ENCODE measurements around the gene MZT2A.
A peak's percentile ranks its signal among the peaks of the same experiment; 100 is the strongest.
"Not testable (repeated sequence)": the region's sequence is repeated elsewhere in the genome, so short reads cannot be mapped to it uniquely, and the experiment has no call there.

MZT2A gene

DNA sequence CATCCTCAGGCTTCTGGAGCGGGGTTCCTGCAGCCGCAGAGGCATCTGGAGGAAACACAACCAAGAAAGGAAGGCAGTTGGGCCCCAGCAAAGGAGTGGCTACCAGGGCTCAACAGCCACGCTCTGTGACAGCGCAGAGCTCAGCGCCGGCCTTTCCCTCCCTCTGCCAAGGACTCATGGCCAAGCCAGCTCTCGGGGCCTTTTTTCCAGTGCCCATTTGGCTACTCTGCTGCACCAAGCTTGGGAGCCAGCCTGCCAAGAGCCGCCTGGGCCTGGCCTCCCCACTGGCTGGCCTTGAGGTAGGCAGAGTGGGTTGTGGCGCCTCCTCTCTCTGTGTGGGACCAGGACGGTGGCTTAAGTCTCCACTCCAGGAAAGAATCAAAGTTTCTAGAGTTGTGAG is 28.3 kb upstream of the MZT2A start:
- no peak for DNase-seq (ENCODE audit: low spot score)

DNA sequence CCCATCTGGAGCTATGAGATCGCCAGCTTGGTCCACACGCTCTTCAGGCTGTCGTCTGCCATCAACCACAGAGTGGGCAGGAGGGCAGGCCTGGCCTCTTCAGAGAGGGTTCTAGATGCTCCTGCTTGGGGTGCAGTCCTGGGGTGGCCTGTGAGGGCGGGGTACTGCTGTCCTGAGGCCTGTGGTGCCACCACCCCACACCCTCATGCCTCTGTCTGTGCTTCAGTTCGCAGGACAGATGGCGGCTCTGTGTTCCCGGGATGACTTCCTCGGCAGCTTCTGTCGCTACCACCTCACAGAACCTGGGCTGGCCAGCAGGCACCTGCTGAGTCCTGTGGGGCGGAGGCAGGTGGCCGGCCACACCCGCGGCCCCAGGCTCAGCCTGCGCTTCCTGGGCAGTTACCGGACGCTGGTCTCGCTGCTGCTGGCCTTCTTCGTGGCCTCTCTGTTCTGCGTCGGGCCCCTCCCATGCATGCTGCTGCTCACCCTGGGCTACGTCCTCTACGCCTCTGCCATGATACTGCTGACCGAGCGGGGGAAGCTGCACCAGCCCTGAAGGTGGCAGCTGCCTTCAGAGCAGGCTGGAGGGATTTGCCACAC is 27.8 kb upstream of the MZT2A start:
- DNase-seq (ENCODE audit: low spot score) = not testable (repeated sequence)

DNA sequence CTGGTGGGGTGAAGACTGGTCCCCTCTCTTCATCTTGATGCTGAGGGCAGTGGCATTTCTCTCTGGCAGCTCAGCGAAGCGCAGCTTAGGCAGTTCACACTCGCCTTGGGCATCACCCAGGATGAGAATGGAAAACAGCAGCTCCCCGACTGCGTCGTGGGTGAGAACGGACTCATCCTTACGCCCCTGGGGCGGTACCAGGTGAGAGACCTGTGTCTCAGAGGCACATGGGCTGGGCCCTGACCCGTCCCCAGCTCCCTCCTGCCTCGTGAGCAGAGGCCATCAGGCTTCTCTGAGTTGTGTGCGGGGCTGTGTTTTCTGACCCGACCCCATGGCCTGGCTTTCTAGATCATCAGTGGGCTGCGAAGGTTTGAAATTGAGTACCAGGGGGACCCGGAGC is 27.3 kb upstream of the MZT2A start:
- no peak for DNase-seq (ENCODE audit: low spot score)

DNA sequence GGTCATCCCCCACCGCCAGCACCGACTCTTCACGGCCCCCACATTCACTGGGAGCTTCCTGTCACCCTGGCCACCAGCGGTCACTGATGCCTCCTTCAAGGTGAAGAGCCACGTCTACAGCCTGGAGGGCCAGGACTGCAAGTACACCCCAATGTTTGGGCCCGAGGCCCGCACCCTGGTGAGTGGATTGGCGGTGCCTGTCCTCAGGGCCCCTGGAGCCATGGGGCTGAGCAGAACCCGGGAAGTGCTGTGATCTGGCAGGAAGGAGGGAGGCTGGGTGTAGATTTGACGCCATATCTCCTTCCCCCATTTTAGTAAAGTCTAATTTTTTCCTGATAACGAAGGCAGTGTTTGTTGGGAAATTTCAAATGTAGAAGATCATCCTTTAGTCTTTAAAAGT is 26.3 kb upstream of the MZT2A start:
- DNase-seq (ENCODE audit: low spot score) = not testable (repeated sequence)

DNA sequence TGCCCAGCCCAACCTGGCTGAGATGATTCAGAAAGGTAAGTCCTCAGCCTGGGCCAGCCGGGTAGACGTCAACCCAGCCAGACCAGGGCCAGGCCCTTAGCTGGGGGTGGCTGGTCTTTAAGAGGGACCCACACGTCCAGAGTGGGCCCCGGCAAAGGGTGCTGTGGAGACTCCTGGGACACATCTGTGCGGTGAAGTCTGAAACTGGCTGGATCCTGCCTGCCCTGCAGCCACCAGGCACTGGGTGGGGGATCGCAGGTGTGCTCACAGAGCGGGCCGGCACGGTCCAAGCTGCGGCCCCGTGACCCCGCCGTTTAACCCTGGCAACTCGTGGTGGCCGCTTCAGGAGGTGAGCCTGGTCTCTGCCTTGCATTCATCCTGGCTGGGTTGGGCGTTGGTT is 25.7 kb upstream of the MZT2A start:
- not testable (repeated sequence) for DNase-seq (ENCODE audit: low spot score)

DNA sequence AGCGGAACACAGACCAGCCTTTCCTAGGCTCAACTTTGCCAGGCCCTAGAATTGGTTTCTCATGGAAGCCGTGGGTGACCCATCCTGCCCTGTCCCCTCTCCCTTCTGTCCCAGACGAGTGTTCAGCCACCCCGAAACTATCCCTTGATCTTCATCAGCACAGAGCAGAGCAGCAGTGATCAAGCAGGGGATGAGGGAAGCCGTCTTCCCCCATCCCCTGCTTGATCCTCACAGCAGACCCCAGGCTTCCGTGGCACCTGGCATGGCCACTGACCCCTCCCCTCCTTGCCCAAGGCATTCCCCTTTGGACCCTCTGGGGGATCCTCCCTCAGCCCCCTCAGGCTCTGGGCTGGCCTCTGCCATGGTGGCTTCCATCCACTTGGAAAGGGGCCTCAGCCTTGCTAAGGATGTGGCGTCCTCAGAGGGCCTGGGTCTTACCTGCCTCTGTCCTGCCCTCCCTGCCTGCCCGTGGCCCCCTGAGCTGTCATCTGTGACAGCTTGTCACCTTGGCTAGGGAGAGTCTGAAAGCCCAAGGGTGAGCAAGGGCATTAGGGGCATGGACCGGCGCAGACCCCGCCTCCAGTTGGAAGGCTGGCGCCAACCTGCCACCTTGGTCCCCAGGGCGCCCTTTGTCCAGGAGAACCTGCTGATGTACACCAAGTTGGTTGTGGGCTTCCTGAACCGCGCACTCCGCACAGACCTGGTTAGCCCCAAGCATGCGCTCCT is 25.1 kb upstream of the MZT2A start:
- DNase-seq (ENCODE audit: low spot score) = no peak

DNA sequence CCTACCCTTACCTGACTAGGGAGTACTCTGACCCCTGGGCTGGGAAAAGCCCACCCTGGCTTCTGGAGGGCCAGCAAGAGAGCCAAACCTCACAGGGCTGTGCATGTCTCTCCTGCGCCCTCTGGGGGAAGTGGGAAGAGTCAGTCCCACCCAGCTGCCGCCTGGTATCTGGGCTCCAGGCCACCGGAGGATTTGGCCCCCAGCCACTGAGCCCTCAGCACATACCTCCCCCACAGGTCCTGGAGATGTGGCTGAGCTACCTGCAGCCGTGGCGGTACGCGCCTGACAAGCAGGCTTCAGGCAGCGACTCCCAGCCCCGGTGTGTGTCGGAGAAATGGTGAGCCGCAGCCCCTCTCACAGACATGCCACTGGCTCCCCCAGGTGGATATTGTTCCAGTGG is 24.4 kb upstream of the MZT2A start:
- peak; percentile 4 for DNase-seq (ENCODE audit: low spot score)

DNA sequence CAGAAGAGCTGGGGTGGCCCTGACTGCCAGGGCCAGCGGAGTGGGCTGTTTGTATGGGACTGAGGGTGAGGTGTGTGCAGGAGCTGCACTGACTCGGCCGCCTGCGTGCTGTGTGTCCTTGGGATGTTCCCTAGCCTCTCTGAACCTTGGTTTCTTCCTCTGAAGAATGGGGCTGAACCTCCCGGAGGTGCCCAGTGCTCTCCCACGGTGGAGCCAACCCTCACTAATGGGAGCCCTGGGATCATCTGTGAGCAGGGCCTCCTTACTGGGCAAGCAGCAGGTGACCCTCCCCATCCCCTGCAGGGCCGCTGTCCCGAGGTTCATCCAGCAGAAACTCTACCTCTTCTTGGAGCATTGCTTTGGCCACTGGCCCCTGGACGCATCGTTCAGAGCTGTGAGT is 23.8 kb upstream of the MZT2A start:
- no peak for DNase-seq (ENCODE audit: low spot score)

DNA sequence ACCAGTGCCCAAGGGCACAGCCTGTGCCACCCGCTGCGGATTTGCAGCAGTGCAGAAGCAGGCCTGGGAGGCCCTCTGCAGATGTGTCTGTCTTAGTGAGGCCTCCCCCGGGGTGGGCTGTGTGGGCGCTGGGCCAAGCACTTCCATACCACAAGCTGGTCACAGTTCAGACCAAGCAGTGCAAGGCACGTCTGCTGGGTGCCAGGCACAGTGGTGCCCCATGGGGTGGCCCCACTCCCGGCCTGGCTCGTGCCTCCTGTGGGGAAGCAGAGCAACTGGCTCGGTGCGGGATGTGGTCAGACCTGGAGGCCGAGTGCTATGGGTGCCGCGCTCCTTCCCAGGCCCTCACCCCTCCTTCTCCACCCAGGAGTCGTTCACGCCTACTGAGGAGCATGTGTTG is 23.0 kb upstream of the MZT2A start:
- DNase-seq (ENCODE audit: low spot score) = not testable (repeated sequence)

DNA sequence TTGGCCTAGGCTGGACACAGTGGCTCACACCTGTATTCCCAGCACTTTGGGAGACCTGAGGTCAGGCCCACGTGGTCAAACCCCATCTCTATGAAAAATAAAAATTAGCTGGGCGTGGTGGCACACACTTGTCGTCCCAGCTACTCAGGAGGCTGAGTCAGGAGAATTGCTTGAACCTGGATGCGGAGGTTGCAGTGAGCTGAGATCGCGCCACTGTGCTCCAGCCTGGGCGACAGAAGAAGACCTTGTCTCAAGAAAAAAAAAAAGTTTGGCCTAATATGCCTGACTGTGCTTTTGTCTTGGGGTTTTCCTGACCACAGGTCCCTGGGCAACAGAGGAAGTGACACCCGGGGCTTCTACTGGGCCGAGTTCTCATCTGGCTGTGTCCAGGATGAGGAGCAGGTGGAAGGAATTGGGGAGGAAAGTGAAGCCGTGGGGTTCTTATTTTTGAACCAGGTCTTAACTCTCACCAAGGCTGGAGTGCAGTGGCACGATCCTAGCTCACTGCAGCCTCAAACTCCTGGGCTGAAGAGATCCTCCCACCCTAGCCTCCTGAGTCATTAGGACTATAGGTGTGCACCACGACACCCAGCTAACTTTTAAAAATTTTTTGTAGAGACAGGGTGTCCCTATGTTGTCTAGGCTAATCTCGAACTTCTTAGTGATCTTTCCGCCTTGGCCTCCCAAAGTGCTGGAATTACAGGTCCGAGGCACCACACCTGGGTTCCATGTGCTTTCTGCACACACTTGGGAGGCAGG is 22.4 kb upstream of the MZT2A start:
- DNase-seq (ENCODE audit: low spot score) = not testable (repeated sequence)

DNA sequence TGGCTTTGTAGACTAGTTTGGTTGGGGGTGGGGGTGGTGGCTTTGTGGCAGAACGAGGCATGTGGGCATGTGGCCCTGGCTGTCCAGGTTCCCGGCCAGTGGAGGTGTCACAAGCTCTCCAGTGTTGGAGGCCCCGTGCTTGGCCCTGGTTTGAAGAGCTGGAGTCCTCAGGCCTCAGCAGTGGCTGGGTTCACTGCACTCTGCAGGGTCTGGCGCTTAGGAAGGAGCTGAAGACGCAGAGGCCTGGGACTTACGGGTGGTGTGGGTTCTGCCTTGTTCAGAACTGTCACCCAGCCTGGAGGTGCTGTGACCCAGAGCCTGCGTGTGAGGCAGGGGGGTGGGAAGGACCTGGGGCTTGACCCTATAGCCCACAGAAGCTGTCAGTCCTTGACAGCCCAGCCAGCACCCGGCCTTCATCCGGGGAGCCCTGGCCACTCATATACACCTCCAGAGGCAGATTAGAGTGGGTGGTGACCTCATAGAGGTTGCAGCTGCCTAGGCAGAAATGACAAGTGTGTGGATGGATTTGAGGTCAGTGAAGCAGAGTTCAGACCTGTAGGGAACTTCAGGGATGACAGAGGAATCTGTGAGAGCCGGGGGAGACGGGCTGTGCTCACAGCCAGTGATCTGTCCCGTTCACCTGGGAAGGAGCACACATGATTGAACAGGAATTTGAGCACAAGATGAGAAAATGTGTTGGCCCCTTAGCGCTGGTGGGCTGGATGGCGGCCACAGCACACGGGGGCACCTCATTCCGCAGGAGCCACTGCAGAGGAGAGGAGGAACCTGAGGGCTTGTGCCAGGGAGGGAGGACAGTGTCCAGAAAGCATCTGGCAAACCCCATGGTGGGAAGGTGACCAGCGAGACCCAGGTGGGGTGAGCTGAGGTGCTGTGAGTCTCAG is 20.0 kb upstream of the MZT2A start:
- DNase-seq (ENCODE audit: low spot score) = not testable (repeated sequence)

DNA sequence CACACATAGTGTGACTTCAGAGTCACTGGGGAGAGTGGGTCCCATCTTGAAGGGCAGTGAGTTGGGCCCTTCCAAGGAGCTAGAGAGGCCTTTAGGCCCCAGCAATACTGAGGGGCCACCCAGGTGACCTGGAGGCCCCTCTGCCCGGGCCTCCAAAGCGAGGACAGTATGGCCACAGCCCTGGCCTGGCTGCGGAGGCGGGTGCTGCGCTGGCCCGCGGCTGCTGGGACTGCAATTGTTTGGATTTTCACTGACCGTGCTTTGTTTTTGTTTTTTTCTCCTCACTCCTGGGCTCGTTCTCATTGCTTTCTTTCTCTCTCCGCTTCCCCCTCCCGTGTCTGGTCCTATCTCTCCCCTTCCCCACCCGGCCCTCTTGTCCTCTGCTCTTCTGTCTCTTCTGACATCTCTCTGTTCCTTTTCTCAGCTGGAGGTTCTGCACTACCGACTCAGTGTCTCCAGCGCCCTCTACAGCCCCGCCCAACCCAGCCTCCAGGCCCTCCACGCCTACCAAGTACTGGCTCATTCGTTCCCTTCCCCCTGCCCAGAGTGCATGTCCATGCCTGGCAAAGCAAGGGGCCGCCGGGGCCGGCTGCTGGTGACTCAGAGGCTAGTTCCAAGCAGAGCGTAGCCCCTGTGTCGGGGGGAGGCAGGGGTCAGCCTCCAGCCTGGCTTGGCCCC is 19.2 kb upstream of the MZT2A start:
- DNase-seq (ENCODE audit: low spot score) = not testable (repeated sequence)

DNA sequence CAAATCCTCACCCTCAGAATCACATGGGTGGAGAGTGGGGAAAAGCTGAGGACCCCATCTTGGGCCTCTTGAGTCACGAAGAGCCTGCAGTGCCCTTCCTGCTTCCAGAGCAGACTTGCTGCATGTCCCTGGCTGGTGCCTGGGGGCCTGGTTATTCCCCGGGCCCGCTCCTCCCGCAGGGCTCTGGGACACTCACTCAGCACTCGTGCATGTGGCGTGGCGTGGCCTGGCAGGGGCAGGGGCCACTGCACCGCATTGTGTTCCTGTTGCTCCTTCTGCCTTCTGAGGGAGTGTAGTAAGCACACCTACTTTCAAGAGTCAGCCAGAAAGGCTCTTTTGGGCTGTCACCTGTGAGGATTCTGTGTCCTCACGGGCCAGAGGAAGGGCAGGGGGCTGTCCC is 17.4 kb upstream of the MZT2A start:
- DNase-seq (ENCODE audit: low spot score) = no peak

DNA sequence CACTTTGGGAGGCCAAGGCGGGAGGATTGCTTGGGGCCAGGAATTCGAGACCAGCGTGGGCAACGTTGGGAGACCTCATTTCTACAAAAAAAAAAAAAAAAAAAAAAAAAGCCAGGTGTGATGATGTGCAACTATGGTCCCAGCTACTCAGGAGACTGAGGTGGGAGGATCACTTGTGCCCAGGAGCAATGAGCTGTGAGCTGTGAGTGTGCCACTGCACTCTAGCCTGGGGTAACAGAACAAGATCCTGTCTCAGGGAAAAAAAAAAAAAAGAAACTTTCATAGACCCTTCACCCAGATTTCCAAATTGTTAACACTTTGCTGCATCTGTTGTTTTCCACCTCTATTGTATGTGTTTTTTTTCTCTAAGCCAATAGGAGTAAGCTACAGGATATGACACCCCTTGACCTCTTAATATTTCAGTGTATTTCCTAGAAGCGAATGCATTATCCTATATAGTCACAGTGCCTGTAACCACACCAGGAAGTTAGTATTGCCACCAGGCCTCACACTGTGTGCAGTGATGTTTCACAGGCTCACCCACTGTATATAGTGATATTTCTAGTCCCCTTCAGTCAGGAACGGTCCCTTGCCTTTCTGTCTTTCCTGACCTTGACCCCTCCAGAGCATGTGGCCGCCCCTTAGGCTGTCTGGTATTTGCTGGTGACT is 12.0 kb upstream of the MZT2A start:
- not testable (repeated sequence) for DNase-seq (ENCODE audit: low spot score)

DNA sequence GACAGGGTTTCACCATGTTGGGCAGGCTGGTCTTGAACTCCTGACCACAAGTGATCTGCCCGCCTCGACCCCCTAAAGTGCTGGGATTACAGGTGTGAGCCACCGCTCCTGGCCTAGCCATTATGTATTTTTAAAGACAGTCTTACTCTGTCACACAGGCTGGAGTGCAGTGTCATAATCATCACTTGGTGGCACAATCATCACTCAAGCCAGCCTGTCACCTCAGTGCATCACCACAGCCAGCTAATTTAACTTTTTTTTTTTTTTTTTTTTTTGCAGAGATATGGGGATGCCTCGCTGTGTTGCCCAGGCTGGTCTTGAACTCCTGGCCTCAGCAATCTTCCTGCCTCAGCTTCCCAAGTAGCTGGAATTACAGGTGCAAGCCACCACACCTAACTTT is 11.4 kb upstream of the MZT2A start:
- not testable (repeated sequence) for DNase-seq (ENCODE audit: low spot score)

DNA sequence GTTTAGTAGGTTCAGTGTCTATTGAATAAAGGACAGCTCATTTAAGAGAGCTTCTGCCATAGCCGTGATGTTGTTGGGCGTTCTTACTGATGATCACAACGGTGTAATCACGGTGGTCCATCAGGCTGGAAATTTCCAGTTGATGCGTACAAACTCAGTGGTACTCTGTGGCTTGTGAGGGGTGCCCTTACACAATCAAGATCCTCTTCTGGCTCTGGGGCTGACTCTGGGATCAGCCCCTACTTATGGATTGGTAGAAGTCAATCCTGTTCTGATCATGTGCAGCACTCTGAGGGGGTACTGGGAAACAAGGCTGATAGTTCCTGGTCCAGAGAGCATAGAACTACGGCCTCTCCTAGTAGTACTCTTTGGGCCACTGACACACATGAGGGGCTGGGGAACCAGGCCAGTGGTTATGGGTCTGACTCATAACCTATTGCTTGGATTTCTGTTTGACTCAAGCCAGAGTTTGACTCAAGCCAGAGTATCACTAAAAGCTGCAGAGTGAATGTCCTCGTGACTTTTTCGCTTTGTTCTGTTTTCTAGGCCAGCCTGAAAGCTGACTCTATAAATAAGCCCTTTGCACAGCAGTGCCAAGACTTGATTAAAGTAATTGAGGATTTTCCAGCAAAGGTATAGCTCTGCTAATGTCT is 6.2 kb upstream of the MZT2A start:
- not testable (repeated sequence) for DNase-seq (ENCODE audit: low spot score)

DNA sequence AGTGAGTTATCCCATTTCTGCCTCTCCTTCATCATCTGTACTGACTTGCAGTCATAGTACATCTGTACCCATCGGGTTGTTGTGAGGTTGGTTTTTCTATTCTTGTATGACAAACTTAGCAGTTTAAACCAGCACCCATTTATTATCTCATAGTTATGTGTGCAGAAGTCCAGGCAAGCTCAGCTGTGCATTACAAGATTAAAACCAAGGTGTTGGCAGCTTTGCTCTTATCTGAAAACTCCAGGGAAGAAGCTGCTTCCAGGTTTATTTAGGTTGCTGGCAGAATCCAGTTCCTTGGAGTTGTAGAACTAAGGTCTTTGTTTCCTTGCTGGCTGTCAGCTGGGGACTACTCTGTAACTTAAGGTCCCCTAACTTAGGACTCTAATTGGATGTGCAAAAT is 3.3 kb upstream of the MZT2A start:
- peak; percentile 16 for DNase-seq (ENCODE audit: low spot score)

DNA sequence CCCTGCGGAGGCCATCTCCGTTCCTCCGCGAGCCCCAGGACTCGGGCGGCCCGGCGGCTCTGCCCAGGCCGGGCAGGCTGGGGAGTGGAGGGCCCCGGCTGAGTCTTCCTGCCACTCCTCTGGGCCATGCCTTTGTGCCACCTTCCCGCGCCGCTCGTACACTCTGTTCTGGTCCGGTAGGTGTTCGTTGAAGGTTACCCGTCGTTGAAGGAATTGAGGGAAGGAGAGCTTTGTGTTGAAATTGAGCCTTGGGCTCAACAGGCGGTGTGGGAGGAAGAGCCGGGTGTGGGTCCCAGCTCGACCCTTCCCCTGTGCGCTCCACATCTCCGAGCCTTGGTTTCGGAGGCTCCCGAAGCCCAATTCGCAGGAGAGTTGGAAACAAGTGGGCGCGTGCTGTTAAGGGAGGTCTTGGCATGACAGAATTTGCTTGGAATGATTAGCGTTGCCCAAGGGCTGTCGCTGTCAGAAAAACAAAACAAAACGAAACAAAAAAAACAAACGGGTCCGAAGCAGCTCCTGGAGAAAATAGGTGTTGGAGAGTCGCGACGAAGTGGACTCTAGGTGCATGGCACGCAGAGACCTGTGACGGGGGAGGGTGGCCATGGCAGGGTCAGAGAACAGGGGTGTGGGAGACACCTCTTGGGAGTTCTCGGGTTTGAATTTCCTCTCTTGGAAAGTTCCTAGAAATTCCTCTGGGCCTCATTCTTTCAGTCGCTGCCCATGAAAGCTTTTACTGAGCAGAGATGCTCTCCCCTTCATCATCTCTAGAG is 1.2 kb upstream of the MZT2A start:
- DNase-seq (ENCODE audit: low spot score) = peak; percentile 3

DNA sequence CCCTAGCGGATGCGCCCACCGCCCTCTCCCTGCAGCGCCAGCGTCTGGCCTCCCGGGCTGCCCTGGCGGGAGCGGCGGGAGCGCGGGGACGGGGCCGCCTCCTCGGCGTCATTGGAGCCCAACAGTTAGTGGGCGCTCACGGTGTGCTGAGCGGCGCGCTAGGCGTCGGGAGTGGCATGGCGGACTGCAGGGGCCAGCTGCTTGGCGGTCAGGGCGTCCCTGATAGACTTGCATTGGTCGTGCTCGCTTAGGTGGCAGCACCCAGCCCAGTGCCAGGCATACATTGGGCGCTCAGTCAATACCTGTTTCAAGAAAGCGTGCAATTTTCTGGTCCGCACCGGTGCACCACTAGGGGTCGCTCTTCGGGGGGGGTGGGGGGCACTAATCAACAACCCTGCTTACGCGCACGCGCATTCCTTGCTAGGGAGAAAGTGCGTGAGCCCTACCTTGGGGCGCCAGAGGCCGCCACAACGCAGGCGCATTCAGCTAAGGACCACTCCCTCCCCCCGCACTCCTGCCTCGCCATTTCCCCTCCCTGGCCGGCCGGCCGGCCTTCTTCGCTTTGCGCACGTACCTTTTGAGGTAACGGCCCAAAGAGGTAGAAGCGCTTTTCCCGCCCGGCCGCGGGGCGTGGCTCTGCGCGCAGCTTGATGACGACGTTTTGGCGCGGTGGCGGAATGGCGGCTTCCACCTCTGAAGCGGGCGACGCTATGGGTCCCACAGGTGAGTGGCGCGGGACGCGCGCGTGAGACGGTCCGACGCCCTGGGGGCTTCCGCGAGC is 411 bp upstream of the MZT2A start:
- DNase-seq (ENCODE audit: low spot score) = peak; percentile 89
